SH-SY5Y (cell line): ENCODE data around the gene OR51B2.

Experiments
- GATA2 ChIP-seq: IDR thresholded peaks from 2 replicates; pipeline ENCODE4 v1.6.1; 2011; ENCODE audit warnings: mild to moderate bottlenecking, low read depth, low read length
- GATA3 ChIP-seq: IDR thresholded peaks from 2 replicates; pipeline ENCODE4 v1.6.1; 2011; ENCODE audit warnings: low read depth, mild to moderate bottlenecking, low read length, moderate library complexity

OR51B2 gene

DNA sequence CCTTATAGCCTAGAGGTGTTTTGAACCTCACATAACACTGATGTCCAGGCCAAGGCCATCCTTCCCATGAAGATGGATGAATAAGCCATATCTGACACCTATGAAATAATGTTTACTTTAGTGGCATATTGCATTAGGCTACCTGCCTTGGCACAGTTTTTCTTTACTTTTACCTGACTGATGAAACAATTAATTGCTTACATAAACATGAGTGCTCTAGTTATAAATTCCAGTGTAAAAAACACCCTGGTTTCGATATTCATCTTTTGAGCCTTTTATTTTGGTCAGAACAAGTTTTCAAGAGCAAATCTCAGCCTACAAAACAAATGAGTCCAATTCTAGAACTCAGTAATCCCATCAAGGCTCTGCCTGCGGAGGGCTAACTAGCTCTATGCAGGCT, 47.4 kb downstream of the OR51B2 start:
- no peak for TF ChIP-seq GATA3
- no peak for TF ChIP-seq GATA2

DNA sequence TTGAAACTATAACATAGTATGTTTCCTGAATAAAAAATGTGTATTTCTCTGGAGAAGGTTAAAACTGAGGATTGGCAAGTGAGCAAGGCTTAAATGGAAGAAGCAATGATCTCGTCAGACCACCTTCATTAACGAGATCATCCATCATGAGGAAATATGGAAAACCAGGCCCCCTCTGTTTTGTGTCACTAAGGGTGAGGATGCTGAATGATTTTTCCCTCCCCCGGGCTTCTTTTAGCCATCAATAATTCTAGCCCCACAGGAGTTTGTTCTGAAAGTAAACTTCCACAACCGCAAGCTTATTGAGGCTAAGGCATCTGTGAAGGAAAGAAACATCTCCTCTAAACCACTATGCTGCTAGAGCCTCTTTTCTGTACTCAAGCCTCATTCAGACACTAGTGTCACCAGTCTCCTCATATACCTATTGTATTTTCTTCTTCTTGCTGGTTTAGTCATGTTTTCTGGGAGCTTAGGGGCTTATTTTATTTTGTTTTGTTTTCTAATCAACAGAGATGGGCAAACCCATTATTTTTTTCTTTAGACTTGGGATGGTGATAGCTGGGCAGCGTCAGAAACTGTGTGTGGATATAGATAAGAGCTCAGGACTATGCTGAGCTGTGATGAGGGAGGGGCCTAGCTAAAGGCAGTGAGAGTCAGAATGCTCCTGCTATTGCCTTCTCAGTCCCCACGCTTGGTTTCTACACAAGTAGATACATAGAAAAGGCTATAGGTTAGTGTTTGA, 48.6 kb downstream of the OR51B2 start:
- no peak for TF ChIP-seq GATA2

DNA sequence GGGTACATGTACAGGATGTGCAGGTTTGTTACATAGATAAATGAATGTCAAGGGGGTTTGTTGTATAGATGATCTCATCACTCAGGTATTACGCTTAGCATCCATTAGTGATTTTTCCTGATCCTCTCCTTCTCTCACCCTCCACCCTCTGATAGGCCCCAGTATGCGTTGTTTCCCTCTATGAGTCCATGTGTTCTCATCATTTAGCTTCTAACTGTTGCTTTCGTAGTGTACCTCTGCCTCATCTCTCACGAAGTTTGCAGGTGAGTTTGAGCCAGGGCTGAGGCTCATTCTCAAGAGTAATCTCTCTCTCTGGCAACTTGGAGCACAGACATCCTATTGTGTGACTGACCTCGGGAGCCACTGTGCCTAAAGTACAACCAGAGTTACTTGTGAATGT, 49.7 kb downstream of the OR51B2 start:
- no peak for TF ChIP-seq GATA2
- TF ChIP-seq GATA3: no peak
